Erythroblast (primary cell): ENCODE data around the gene MAPK7.

ENCODE experiments used
- DNase-seq, 2 experiments: peaks; one replicate each; lab custom pipeline; 2025; lab: John Stamatoyannopoulos, UW
- GATA1 ChIP-seq: IDR thresholded peaks from 2 replicates; pipeline ENCODE4 v1.6.1; 2011; ENCODE audit warnings: low read depth, mild to moderate bottlenecking, control low read depth, low read length, moderate library complexity
- POLR2A ChIP-seq: IDR thresholded peaks from 2 replicates; pipeline ENCODE4 v1.6.1; 2011; ENCODE audit warnings: mild to moderate bottlenecking, low read length

The MAPK7 gene

DNA sequence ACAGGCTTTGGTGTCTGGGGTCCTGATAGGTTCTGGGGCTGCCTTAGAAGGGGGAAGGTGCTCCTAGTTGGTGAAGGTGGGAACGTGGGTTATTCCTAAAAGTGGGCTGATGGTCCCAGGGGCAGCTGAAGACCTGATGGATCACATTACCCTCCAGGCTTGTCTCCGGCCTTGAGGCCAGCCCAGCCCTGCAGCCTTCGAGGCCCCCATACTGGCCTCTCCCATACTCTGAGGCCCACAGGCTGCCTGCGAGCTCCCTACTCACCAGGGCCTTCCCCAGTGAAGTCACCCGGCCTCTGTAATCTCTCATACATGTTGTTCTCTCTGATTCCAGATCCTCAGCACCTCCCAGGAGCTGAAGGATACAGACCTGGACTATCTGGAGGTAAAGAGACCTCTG is 35.5 kb downstream of the MAPK7 start:
- DNase-seq = no peak
- TF ChIP-seq POLR2A (no peak), GATA1 (no peak)

DNA sequence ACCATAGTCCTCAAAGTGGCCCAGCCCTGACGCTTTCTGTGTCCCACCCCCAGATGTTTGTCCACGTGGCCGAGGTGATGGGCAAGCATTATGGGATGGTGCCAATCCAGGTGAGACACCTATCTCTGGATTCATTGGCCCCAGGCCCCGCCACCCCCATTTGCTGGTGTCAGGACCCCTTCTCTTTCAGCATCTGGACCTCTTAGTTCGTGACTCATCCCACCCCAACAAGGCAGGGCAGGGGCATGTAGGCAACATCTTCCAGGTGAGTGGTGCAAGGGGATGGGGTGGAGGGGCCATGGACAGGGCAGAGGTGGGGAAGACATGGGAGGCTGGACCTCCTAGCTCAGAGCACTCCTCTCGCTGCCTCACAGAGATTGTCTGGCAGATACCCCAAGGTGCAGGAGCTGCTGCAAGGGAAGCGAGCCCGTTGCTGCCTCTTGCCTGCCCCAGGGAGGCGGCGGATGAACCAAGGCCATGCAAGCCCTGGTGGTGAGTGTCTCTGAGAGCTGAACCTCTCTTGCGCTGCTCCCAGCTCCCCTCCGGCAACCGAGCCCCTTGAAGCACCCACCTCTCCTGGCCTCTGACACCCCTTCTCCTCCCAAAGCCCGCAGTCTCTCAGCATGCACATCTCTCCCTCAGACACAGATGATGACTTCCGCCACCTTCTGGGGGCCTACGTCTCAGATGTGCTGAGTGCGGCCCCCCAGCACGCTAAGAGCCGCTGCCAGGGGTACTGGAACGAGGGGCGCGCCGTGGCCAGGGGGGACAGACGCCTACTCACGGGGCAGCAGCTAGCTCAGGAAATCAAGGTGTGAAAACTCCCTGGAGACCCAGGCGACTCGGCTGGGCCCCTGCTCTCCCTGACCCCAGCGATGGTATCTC is 36.3 kb downstream of the MAPK7 start:
- DNase-seq = no peak

DNA sequence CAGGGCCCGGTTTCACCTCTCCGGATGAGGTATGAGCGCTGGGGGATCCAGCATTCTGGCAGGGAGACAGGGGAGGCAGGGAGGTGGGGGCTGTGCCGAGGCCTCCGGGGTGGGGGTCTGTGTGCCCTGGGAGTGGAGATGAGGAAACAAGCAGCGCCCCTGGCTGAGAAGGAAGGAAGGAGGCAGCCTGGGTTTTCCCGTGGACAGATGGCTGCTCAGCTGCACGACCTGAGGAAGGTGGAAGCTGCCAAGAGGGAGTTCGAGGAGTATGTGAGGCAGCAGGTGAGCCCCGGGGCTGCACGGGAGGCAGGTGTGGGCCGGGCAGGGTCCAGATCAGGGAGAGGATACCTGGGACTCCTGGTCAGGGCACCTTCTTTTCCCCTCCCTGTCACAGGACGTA is 37.0 kb downstream of the MAPK7 start:
- no peak for TF ChIP-seq GATA1
- TF ChIP-seq POLR2A = no peak
- no peak for DNase-seq

More for the DNA sequence above, 36.3 kb downstream of the MAPK7 start:
- no peak for TF ChIP-seq GATA1
- TF ChIP-seq POLR2A = no peak

DNA sequence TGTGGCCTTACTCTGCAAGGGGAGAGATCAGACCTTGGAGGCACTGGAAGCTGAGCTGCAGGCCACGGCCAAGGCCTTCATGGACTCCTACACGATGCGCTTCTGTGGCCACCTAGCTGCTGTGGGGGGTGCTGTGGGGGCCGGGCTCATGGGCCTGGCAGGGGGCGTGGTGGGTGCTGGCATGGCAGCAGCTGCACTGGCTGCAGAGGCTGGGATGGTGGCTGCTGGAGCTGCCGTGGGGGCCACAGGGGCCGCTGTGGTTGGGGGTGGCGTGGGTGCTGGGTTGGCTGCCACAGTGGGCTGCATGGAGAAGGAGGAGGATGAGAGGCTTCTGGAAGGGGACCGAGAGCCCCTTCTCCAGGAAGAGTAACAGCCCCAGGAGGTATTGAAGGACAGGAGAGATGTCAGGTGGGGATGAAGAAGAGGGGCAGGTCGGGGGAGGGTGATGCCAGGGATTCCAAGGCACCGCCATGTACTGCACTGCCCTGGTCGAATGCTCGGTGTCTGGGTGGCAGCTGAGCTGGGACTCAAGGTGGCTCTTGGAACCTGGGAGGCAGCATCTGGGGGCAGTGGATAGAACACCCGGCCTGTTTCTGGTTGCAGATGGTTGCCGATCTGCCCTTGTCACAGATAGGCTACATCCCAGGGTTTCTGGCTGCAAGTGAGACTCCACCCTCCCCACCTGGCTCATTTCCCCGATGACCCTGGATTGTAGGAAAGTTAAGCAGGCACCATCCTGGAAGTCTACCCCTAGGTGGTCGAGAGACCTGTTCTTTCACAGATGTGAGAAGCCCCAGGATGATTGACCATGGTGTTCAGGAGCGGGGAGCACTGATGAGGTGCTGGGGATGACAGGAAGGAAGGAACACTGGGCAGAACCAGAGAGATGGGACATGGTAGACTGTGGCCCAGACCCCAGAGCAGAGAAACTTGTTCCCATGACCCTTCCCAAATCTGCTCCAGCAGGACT is 37.8 kb downstream of the MAPK7 start:
- no peak for DNase-seq

DNA sequence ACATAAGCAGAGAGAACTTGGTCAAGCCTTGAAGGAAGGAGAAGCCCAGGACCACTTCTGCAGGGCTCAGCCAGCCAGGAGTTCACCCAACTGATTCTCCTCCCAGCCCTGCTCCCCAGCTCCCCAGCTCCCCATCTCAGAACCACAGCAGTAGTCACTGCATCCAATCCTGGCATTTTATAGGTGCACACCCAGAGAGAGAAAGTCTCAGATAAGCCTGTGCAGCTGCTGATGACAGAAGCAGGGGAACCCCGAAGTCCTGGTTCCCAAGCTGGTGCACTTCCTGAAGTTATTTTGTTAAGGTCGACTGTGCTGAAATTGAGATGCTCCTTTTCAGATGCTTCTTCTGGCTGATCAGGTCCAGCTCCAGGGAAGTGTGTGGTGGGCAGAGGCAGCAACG is 39.3 kb downstream of the MAPK7 start:
- DNase-seq = no peak

More for the DNA sequence above, 37.8 kb downstream of the MAPK7 start:
- no peak for TF ChIP-seq GATA1
- TF ChIP-seq POLR2A = no peak

DNA sequence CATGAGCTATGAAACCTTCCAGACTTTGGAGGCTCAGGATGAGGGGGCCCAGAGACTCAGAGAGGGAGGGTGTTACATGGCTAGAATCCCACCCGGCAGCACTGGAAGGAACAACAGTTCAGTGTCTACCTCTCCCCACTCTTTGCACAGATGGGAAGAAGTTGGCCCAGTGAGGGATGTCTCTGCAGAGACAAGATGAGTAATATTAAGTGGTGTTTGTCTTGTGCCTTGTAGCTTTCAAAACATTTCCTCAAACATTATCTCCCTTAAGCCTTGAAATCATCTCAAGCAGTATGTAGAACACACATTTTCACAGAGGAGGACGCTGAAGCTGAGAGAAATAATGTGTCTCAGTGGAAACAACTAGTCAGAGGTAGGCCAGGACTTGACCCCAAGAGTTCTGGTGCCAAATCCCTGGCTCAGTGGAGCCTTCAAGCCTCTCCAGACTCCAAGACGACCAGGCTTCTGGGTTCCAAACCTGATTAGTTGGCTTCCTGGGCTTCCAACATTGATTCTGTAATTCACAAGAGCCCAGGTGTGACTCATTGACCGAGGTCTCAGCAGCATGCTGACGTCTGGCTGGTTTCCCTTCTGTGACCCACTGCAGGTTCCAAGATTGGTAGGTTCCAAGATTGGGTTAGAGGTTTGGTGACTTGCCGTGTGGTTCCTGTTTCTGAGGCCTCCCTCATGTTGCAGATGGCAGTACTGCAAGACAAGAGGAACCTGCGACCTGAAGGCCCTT is 40.1 kb downstream of the MAPK7 start:
- no peak for TF ChIP-seq GATA1
- TF ChIP-seq POLR2A = no peak
- DNase-seq = no peak

More for the DNA sequence above, 39.3 kb downstream of the MAPK7 start:
- TF ChIP-seq POLR2A (no peak), GATA1 (no peak)

DNA sequence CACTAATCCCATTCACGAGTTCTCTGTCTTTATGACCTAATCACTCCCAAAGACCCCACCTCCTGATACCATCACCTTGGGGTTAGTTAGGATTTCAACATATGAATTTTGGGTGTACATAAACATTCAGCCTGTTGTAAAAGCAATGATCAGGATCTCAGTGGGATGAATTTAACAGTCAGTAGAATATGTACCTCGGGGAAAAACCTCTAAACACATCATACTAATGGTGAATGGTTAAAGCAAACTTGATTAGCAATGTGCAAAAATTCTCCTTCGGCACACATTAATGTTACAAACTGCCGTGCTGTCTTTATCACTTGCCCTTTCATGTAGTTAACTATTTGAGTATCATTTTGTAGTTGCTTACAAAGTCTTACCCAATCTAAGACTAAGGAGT is 42.9 kb downstream of the MAPK7 start:
- DNase-seq = no peak
- TF ChIP-seq POLR2A = no peak

DNA sequence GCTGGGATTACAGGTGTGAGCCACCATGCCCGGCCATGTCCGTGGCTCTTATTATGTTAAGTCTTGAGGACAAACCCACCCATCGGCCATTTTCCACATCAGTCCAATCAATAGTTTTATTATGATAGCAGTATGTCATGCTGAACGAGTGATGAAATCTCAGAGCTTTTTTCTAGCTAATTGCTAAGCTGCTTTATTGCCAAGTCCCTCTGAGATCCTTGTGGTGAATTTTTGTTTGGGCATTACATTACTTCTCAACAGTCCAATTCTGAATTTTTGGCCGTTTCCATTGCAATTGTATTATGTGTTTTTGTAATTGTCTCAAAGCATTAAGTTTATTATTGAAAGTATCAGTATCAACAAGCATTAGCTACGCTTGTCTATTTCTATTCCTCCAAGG is 43.6 kb downstream of the MAPK7 start:
- TF ChIP-seq GATA1 = no peak
- TF ChIP-seq POLR2A = no peak
- DNase-seq = no peak

DNA sequence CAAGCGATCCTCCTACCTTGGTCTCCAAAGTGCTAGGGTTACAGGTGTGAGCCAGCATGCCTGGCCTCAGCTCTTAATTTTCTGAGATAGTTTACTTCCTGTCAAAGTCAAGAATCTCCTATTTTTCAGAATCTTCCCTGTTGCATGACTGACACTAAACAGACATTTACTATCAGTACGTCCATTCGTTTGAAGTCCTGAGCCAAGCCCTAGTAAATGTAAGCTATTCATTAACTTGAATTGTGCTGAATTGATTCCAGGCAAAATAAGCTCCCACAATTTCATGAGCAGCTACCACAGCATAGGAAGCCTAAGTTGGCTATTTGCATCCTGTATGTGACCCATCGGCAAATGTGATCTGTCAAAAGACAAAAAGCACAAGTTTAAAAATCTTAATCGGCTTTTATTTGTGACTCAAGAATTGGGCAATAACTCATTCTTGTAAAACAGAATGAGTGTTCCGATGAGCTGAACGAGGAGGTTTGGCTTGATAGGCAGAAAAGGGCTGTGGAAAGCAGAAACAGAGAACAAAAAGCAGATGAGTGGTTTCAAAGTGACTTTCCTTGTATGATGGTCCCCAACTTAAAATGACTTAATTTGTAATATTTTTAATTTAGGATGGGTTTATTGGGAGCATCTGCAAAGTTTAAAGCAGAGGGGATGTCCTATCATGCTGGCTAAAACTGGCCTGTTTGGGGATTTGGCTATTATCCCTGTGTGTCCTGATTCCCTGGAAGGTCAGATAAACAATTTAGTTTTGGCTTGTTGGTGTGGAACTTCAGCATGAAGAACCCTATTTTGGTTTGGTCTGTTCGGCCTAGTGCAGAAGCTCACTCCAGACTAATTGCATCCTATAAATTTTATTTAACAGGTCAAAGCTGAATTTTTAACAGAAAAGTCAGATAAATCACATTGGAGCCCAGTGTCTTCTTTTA is 46.9 kb downstream of the MAPK7 start:
- DNase-seq = no peak

DNA sequence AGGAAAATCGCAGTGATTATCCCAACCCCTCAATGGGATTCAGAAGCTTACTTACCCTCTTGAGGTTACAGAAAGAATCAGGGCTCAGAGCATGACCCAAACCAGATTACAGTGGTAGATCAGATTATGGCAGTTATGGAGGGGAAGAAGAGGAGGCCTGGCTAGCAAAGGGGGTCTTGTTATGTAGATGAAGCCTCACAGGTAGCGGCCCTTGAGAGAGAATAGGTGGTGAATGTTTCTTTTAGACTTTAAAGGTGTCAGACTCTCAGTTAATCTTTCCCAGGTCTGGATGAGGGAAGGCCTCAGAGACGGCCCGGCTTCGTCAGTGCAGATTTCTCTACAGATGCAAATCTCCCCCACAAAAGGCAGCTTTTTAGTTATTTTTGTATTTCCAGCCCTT is 48.3 kb downstream of the MAPK7 start:
- no peak for TF ChIP-seq GATA1
- TF ChIP-seq POLR2A = no peak

More for the DNA sequence above, 46.9 kb downstream of the MAPK7 start:
- TF ChIP-seq GATA1 (no peak), POLR2A (no peak)

DNA sequence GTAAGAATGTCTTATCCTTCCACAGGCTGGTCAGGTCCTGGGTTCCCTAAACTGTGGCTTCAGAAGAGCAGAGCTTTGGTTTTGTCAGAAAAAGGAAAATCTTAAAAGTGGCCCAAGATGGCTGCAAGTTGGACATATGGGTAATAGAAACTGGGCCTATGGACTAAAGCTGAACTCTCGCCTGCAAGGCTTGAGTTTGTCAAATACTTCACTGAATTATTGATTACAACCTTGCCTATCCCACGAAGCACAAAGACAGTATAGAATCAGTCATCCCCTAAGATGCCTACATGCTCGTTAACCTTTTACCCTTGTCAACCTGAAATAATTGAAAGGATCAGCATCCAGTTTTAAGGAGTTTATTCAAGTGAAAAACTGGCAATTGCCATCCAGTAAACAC is 53.4 kb downstream of the MAPK7 start:
- TF ChIP-seq GATA1 = no peak
- TF ChIP-seq POLR2A = no peak
- DNase-seq = no peak

More for the DNA sequence above, 48.3 kb downstream of the MAPK7 start:
- DNase-seq = no peak
